HG02588 (cell line): ENCODE measurements around the gene EID3.
"Not testable (repeated sequence)": the region's sequence is repeated elsewhere in the genome, so short reads cannot be mapped to it uniquely, and the experiment has no call there.

Experiments
- ATAC-seq: cut with Tn5 transposase; IDR thresholded peaks from one replicate; pipeline ENCODE4 v1.9.1; 2021; ENCODE audit warnings: mild to moderate bottlenecking, moderate library complexity; ENCODE audit not compliant: unreplicated experiment

EID3 gene

GRCh38 chr12:104310751-104311633 is 7.5 kb downstream of the EID3 start:
- ATAC-seq = no peak

- ATAC-seq = no peak
These were observed 8.7 kb downstream of the EID3 start for GRCh38 chr12:104312202-104312601.

- no peak for ATAC-seq
These were observed 9.1 kb downstream of the EID3 start for GRCh38 chr12:104312654-104313053.

- no peak for ATAC-seq
These were observed 10.2 kb downstream of the EID3 start for GRCh38 chr12:104313568-104314241.

GRCh38 chr12:104314242-104314614 is 10.7 kb downstream of the EID3 start:
- ATAC-seq = no peak

GRCh38 chr12:104315326-104316224 is 12.0 kb downstream of the EID3 start:
- ATAC-seq = no peak

- ATAC-seq = no peak
These were observed 13.4 kb downstream of the EID3 start for GRCh38 chr12:104316936-104317335.

GRCh38 chr12:104317538-104318210 is 14.1 kb downstream of the EID3 start:
- ATAC-seq = no peak

GRCh38 chr12:104319028-104319427 is 15.5 kb downstream of the EID3 start:
- ATAC-seq = no peak

- no peak for ATAC-seq
These were observed 16.5 kb downstream of the EID3 start for GRCh38 chr12:104319918-104320626.

GRCh38 chr12:104320627-104321024 is 17.1 kb downstream of the EID3 start:
- no peak for ATAC-seq

GRCh38 chr12:104321949-104322348 is 18.4 kb downstream of the EID3 start:
- ATAC-seq = no peak

- not testable (repeated sequence) for ATAC-seq
These were observed 19.0 kb downstream of the EID3 start for GRCh38 chr12:104322533-104322932.

- no peak for ATAC-seq
These were observed 20.4 kb downstream of the EID3 start for GRCh38 chr12:104323899-104324298.

GRCh38 chr12:104328278-104328677 is 24.7 kb downstream of the EID3 start:
- ATAC-seq = not testable (repeated sequence)

- ATAC-seq = no peak
These were observed 25.3 kb downstream of the EID3 start for GRCh38 chr12:104328790-104329189.

GRCh38 chr12:104329707-104330532 is 26.4 kb downstream of the EID3 start:
- ATAC-seq = no peak

- ATAC-seq = no peak
These were observed 27.8 kb downstream of the EID3 start for GRCh38 chr12:104331376-104331775.

GRCh38 chr12:104332273-104332672 is 28.7 kb downstream of the EID3 start:
- not testable (repeated sequence) for ATAC-seq
